H9 (cell line): ENCODE results near the gene ATG5. TPM values are rescaled to one million over a fixed set of nuclear protein-coding genes. Genes with fewer than 3 reads are reported as not detected.

ENCODE experiments used
- DNase-seq: peaks from one replicate; pipeline ENCODE4 v3.0.0-alpha.2; 2017
- H2AFZ ChIP-seq: one replicate; pipeline ENCODE4 v1.6.1; 2013; ENCODE audit warnings: mild to moderate bottlenecking, low read length, control low read depth, moderate library complexity
- H2AK5ac ChIP-seq: 2 replicates; pipeline ENCODE4 v1.6.1; 2013; ENCODE audit warnings: low read length, control low read depth, mixed read lengths; ENCODE audit not compliant: insufficient read length
- H2BK120ac ChIP-seq: one replicate; pipeline ENCODE4 v1.6.1; 2013; ENCODE audit warnings: low read depth, mild to moderate bottlenecking, low read length, control low read depth, inconsistent platforms; ENCODE audit not compliant: poor library complexity, severe bottlenecking
- H2BK12ac ChIP-seq: 2 replicates; pipeline ENCODE4 v1.6.1; 2013; ENCODE audit warnings: low read length, control low read depth, mixed read lengths, low read depth; ENCODE audit not compliant: insufficient read length
- H2BK15ac ChIP-seq: 2 replicates; pipeline ENCODE4 v1.6.1; 2013; ENCODE audit warnings: low read depth, low read length, control low read depth
- H2BK20ac ChIP-seq: one replicate; pipeline ENCODE4 v1.6.1; 2013; ENCODE audit warnings: low read depth, mild to moderate bottlenecking, low read length, control low read depth, inconsistent platforms; ENCODE audit not compliant: poor library complexity, severe bottlenecking
- H2BK5ac ChIP-seq: 2 replicates; pipeline ENCODE4 v1.6.1; 2013; ENCODE audit warnings: low read length, control low read depth, mixed read lengths; ENCODE audit not compliant: insufficient read length
- H3K14ac ChIP-seq: 2 replicates; pipeline ENCODE4 v1.6.1; 2013; ENCODE audit warnings: low read length, control low read depth; ENCODE audit not compliant: insufficient read depth
- H3K18ac ChIP-seq: 2 replicates; pipeline ENCODE4 v1.6.1; 2013; ENCODE audit warnings: low read depth, mild to moderate bottlenecking, mixed read lengths, low read length, control low read depth; ENCODE audit not compliant: insufficient read length
- H3K23ac ChIP-seq: 2 replicates; pipeline ENCODE4 v1.6.1; 2013; ENCODE audit warnings: low read length, control low read depth, mixed read lengths, low read depth; ENCODE audit not compliant: insufficient read length
- H3K23me2 ChIP-seq: 2 replicates; pipeline ENCODE4 v1.6.1; 2013; ENCODE audit warnings: low read depth, mild to moderate bottlenecking, mixed read lengths, low read length, control low read depth; ENCODE audit not compliant: insufficient read length, poor library complexity, severe bottlenecking
- H3K27ac ChIP-seq: 2 replicates; pipeline ENCODE4 v1.5.1; 2013; ENCODE audit warnings: low read length, control low read depth, mixed read lengths, low read depth; ENCODE audit not compliant: insufficient read length
- H3K27me3 ChIP-seq: 2 replicates; pipeline ENCODE4 v1.6.1; 2013; ENCODE audit warnings: low read length, control low read depth, inconsistent platforms; ENCODE audit not compliant: insufficient read depth
- H3K4ac ChIP-seq: 2 replicates; pipeline ENCODE4 v1.6.1; 2013; ENCODE audit warnings: low read depth, mild to moderate bottlenecking, control low read depth, inconsistent platforms, low read length, moderate library complexity
- H3K4me1 ChIP-seq: 2 replicates; pipeline ENCODE4 v1.6.1; 2013; ENCODE audit warnings: low read length, control low read depth, inconsistent platforms; ENCODE audit not compliant: insufficient read depth
- H3K4me2 ChIP-seq: 2 replicates; pipeline ENCODE4 v1.6.1; 2013; ENCODE audit warnings: low read length, control low read depth, mixed read lengths; ENCODE audit not compliant: insufficient read length, insufficient read depth
- H3K56ac ChIP-seq: 2 replicates; pipeline ENCODE4 v1.6.1; 2013; ENCODE audit warnings: low read depth, mild to moderate bottlenecking, mixed read lengths, low read length, control low read depth; ENCODE audit not compliant: insufficient read length
- H3K79me1 ChIP-seq: 2 replicates; pipeline ENCODE4 v1.6.1; 2013; ENCODE audit warnings: low read depth, mild to moderate bottlenecking, moderate library complexity, low read length, control low read depth, inconsistent platforms; ENCODE audit not compliant: insufficient read depth, poor library complexity, severe bottlenecking
- H3K79me2 ChIP-seq: 2 replicates; pipeline ENCODE4 v1.6.1; 2013; ENCODE audit warnings: low read length, control low read depth, inconsistent platforms; ENCODE audit not compliant: insufficient read depth
- H3K9ac ChIP-seq: 2 replicates; pipeline ENCODE4 v1.6.1; 2013; ENCODE audit warnings: low read length, control low read depth, mixed read lengths; ENCODE audit not compliant: insufficient read length; ENCODE audit errors: extremely low read depth
- H3K9me3 ChIP-seq: one replicate; pipeline ENCODE4 v1.6.1; 2013; ENCODE audit warnings: low read depth, low read length, inconsistent platforms; ENCODE audit not compliant: control insufficient read depth
- H3T11ph ChIP-seq: one replicate; pipeline ENCODE4 v1.6.1; 2013; ENCODE audit warnings: mild to moderate bottlenecking, low read length, control low read depth, inconsistent platforms
- H4K20me1 ChIP-seq: one replicate; pipeline ENCODE4 v1.6.1; 2013; ENCODE audit not compliant: control insufficient read depth, insufficient read length, insufficient read depth
- H4K5ac ChIP-seq: 2 replicates; pipeline ENCODE4 v1.6.1; 2013; ENCODE audit warnings: low read depth, mild to moderate bottlenecking, mixed read lengths, low read length, control low read depth; ENCODE audit not compliant: insufficient read length
- H4K8ac ChIP-seq: replicated peaks from 2 replicates; pipeline ENCODE4 v1.6.1; 2013; ENCODE audit warnings: low read length, control low read depth, mixed read lengths, low read depth; ENCODE audit not compliant: insufficient read length
- H4K91ac ChIP-seq: 2 replicates; pipeline ENCODE4 v1.6.1; 2013; ENCODE audit warnings: low read depth, mild to moderate bottlenecking, moderate library complexity, mixed read lengths, low read length, control low read depth; ENCODE audit not compliant: insufficient read length
- H3K27ac Mint-ChIP-seq, 3 experiments: 2 replicates in 2 of 3; 3 replicates in 1 of 3; pipeline ENCODE4 v1.8.0; 2020 to 2021; ENCODE audit warnings: mixed read lengths in 3 of 3, mild to moderate bottlenecking in 1 of 3, moderate library complexity in 1 of 3
- H3K27me3 Mint-ChIP-seq: 2 replicates; pipeline ENCODE4 v1.8.0; 2021; ENCODE audit warnings: low read depth, mild to moderate bottlenecking, moderate library complexity, mixed read lengths
- H3K36me3 Mint-ChIP-seq, 3 experiments: 2 replicates in 2 of 3; 3 replicates in 1 of 3; pipeline ENCODE4 v1.8.0; 2020 to 2021; ENCODE audit warnings: low read depth in 3 of 3, mixed read lengths in 3 of 3; ENCODE audit not compliant: insufficient read depth in 1 of 3
- H3K4me1 Mint-ChIP-seq, 2 experiments: 2 replicates each; pipeline ENCODE4 v1.8.0; 2020; ENCODE audit warnings: mixed read lengths in 2 of 2
- H3K4me3 Mint-ChIP-seq, 2 experiments: 2 replicates in 1 of 2; 3 replicates in 1 of 2; pipeline ENCODE4 v1.8.0; 2020 to 2021; ENCODE audit warnings: mild to moderate bottlenecking in 2 of 2, mixed read lengths in 2 of 2, moderate library complexity in 1 of 2
- H3K9me3 Mint-ChIP-seq, 2 experiments: 2 replicates in 1 of 2; 3 replicates in 1 of 2; pipeline ENCODE4 v1.8.0; 2020; ENCODE audit warnings: mild to moderate bottlenecking in 2 of 2, mixed read lengths in 2 of 2, moderate library complexity in 1 of 2
- WGBS: extraction: QIAGEN DNeasy Blood & Tissue Kit; methylation state at CpG from one replicate; pipeline ENCODE4 v1.1.7; 2013; ENCODE audit warnings: missing lambda C conversion rate, low lambda C conversion rate, mixed read lengths; ENCODE audit not compliant: insufficient read length; ENCODE audit errors: extremely low coverage; 5-methylcytosine and 5-hydroxymethylcytosine counted together
- total RNA-seq: library from RNA; stranded (reverse); gene quantifications from 2 replicates; pipeline ENCODE4 v1.2.1, GENCODE V29; 2021
- TF ChIP-seq, protein P1 (sequence below): fragments of 200-600 bp; sonication (generic); conservative IDR thresholded peaks from 3 replicates; pipeline ENCODE4 v1.8.0; 2021; ENCODE audit warnings: antibody characterized with exemption, mild to moderate bottlenecking

The ATG5 gene
- total RNA-seq, 1 experiment from 2014 or later, result 36.7 TPM

DNA sequence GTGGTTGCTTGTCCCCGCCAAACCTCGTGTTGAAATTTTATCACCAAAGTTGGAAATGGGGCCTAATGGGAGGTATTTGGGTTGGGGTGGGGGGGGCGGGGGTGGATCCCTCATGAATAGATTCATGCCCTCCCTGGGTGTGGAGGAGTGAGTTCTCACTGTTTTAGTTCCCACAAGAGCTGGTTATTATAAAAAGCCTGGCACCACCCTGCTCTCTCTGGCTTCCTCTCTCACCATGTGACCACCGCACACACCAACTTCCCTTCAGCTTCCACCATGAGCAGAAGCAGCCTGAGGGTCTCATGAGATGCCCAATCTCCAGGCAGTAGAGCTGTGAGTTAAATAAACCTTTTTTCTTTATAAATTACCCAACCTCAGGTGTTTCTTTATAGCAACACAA is 128.1 kb downstream of the ATG5 start:
- Histone ChIP-seq H3K56ac (no peak overlapping the region), H3K4me1 (no peaks in the 10 kb centered on the region), H3K14ac (no peak overlapping the region), H3K23me2 (no peaks in the 10 kb centered on the region), H3K23ac (no peak overlapping the region), H3K4ac (no peak overlapping the region), H2BK5ac (no peak overlapping the region), H2BK12ac (no peak overlapping the region), H3K27me3 (no peaks in the 10 kb centered on the region), H2AK5ac (no peak overlapping the region), H3K79me2 (no peaks in the 10 kb centered on the region), H2BK15ac (no peak overlapping the region), H4K20me1 (no peaks in the 10 kb centered on the region), H2BK20ac (no peak overlapping the region), H3K18ac (no peak overlapping the region), H4K8ac (no peak overlapping the region), H4K5ac (no peak overlapping the region), H3T11ph (no peak overlapping the region), H4K91ac (no peak overlapping the region), H3K9me3 (no peaks in the 10 kb centered on the region), H3K9ac (no peak overlapping the region), H3K27ac (no peak overlapping the region), H3K4me2 (no peak overlapping the region), H2BK120ac (no peak overlapping the region), H2AFZ (no peak overlapping the region), H3K79me1 (no peaks in the 10 kb centered on the region)
- Mint-ChIP-seq H3K9me3 (no peaks in the 10 kb centered on the region), H3K4me3 (no peak overlapping the region), H3K36me3 (peaks cover 2 to 25% (median 6%) of the 10 kb centered on the region in 3 experiments; a peak in 5 of 7 replicates), H3K27ac (0 out of 7 replicates have a peak overlapping the region, but pooled peaks of 1 of the 3 experiments have one; percentile 66), H3K4me1 (peaks cover 21 to 22% of the 10 kb centered on the region in 2 experiments), H3K27me3 (no peaks in the 10 kb centered on the region)
- TF ChIP-seq, protein P1, sequence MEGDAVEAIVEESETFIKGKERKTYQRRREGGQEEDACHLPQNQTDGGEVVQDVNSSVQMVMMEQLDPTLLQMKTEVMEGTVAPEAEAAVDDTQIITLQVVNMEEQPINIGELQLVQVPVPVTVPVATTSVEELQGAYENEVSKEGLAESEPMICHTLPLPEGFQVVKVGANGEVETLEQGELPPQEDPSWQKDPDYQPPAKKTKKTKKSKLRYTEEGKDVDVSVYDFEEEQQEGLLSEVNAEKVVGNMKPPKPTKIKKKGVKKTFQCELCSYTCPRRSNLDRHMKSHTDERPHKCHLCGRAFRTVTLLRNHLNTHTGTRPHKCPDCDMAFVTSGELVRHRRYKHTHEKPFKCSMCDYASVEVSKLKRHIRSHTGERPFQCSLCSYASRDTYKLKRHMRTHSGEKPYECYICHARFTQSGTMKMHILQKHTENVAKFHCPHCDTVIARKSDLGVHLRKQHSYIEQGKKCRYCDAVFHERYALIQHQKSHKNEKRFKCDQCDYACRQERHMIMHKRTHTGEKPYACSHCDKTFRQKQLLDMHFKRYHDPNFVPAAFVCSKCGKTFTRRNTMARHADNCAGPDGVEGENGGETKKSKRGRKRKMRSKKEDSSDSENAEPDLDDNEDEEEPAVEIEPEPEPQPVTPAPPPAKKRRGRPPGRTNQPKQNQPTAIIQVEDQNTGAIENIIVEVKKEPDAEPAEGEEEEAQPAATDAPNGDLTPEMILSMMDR, result no peak
- no CpG with 5 or more reads among the region's 4 CpGs for WGBS
- DNase-seq, result no peak
